LoVo (cell line): ENCODE results near the gene C3.

Experiments
- DNase-seq: peaks from one replicate; pipeline ENCODE4 v3.0.0-alpha.2; 2016; ENCODE audit warnings: low spot score

Gene C3

DNA sequence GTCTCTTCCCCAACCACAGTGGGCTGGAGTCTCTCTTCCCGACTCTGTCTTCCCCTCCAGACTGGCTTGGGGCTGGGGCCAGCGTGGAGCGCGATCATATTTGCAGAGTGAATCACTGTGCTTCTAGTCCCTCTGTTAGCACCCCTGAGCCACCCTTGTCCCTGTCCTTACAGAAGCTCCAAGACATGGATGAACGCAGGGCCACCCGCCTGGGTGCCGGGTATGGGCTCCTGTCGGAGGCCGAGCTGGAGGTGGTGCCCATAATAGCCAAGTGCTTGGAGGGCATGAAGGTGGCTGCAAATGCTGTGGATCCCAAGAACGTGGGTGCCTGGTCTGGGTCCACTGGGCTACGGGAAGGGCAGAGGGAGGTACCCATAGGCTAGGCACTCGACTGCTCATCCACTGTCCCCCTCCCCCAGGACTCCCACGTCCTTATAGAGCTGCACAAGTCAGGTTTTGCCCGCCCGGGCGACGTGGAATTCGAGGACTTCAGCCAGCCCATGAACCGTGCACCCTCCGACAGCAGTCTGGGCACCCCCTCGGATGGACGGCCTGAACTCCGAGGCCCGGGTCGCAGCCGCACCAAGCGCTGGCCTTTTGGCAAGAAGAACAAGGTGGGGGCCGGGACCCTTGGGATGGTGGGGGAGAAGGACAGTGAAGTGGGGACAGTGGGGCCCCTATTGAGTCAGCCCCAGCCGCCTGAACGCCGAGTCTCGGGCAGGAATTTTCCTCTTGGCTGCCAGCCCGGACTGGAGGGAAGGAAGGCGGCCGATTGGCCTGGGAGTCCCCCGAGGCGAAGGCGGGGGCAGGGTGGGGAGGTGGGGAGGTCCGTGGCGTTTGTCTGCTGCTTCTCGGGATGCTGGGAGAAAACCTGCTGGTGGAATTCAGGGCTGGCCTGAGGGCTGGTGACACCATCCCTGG is 24.2 kb upstream of the C3 start:
- DNase-seq = peak; percentile 70

GRCh38 chr19:6743714-6744380 is 23.4 kb upstream of the C3 start:
- no peak for DNase-seq

GRCh38 chr19:6743066-6743465 is 22.6 kb upstream of the C3 start:
- DNase-seq = no peak

DNA sequence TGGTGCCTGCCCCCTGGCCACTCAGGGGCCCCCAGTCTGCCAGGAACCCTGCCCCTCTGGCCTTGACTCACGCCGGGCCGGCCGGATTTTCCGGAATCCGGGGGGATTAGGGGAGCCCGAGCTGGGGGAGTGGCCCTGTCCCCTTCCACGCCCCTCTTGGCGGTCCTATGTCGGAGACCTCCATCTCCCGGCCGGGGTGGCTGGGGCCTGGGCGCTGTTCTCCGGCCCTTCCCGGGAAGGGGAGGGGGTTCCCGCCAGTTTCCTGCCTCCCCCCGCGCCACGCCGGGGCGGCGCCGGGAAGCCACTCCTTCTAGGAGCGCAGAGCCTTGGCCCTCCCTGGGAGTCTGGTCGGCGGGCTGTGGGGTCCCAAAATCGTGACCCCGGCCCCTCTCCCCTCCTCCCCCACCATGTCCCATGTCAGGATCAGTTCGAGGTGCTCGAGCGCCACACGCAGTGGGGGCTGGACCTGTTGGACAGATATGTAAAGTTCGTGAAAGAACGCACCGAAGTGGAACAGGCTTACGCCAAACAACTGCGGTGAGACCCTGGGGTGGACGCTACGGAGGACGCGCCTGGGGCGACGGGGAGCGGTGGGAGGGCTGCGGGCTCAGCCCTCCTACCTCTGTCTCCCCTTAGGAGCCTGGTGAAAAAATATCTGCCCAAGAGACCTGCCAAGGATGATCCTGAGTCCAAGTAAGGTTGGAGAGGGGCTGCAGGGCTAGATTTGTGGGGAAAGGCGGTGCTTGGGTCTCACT is 20.3 kb upstream of the C3 start:
- no peak for DNase-seq

DNA sequence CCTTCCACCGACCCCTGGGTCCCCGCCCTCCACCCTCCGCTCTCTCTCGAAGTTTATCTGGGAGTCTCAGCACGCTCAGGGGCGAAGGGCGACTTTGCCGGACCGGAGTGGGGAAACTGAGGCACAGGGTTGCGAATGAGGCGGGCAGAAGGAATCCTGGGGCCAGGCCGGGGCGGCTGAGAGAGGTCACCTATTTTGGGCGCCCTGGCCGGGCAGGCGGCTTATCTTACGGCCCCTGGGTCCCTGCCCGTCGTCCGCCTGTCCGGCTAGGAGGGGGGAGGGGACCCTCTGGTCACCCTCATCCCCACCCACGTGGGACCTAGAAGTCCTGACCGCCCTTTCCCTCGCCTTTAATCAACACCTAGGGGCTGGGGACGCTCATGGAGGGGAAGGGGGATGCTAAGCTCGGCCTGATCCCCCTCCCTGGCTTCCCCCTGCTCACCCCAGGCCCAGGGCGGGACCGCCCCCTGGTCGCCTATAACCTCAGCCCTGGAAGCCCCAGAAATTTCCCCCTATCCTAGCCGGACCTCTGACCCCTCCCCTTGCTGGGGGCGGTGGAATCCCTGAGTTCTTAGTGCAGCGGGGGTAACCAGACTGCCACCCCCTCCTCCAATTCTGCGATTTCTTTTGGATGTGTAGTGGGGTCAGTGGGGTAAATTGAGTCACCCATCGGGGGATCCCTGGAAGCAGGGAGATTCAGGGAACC is 19.6 kb upstream of the C3 start:
- no peak for DNase-seq

DNA sequence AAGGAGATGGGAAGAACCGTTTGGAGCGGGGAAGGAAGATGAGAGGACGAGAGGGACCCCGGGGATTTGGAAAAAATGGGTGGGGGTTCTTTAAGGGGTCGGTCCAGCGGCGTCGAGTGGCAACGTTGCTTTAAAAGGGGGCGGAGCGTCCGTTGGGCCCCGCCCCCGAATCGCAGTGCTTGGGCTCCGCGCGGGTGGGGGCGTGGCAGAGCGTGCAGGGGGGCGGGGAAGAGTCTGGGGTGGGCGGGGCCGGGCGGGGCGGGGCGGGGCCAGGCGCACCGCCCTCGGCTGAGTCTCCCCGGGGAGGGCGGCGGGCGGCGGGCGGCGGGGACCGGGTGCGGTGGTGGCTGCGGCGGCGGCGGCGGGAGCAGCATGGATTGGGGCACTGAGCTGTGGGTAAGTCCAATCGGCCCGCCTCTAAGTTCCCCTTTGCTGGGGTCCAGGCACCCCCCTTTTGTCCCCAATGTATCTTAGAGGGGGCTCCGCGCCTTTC is 19.0 kb upstream of the C3 start, which contains the start of gene TRIP10:
Gene TRIP10 (plus strand): TSS at position 291 of the 493 bp plus-strand sequence. CDS start 82 bp downstream, at position 373.
- peak; percentile 90 for DNase-seq

- DNase-seq = no peak
Observed at GRCh38 chr19:6738787-6739389, 18.4 kb upstream of the C3 start.

GRCh38 chr19:6737873-6738786 is 17.7 kb upstream of the C3 start:
- peak; percentile 83 for DNase-seq

DNA sequence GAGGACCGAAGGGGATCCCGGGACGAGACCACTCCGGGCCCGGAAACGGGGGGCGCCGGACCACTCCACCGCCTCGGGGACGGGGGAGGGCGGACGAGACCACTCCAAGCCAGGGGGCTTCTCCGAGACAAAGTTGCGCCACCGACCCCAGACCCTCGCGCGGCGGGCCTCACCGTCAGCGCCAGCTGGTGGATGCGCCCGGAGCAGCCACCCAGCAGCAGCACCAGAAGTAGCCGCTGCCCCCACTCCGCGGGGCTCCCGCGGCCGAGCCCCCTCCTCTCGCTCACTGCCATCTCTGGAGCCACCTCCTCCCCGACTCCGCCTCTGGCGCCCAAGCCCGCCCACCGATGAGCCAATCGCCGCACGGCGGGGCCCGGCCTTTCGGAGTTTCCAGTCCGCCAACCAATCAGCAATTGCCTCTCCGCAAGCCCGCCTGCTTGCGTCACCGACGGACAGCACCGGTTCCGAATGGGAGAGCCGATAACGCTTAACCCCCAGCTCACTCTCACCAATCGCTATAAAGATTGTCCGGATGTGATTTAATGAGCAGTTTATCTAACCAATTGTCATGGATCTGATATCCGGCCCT is 16.9 kb upstream of the C3 start, which contains the start of gene GPR108:
Gene GPR108 (minus strand): TSS at position 297 of the 589 bp plus-strand sequence. CDS start 4 bp downstream, at position 293.
- DNase-seq = peak; percentile 99

DNA sequence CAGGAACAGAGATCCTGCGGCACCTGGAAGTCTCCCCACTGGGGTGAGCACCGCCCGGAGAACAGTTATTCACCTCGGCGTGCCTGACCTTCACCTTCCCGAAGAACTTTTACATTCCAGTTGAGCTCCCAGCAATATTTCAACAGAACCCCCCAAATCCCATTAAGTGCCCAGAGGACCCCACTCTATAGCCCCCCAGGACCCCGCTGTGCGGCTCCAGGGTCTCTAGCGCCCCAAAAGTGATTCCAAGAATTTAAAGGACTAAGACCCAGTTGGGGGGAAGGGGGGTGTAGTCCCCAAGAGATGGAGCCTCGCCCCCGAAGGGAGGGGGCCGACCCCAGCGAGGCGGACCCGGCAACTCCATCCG is 16.4 kb upstream of the C3 start:
- peak; percentile 37 for DNase-seq

DNA sequence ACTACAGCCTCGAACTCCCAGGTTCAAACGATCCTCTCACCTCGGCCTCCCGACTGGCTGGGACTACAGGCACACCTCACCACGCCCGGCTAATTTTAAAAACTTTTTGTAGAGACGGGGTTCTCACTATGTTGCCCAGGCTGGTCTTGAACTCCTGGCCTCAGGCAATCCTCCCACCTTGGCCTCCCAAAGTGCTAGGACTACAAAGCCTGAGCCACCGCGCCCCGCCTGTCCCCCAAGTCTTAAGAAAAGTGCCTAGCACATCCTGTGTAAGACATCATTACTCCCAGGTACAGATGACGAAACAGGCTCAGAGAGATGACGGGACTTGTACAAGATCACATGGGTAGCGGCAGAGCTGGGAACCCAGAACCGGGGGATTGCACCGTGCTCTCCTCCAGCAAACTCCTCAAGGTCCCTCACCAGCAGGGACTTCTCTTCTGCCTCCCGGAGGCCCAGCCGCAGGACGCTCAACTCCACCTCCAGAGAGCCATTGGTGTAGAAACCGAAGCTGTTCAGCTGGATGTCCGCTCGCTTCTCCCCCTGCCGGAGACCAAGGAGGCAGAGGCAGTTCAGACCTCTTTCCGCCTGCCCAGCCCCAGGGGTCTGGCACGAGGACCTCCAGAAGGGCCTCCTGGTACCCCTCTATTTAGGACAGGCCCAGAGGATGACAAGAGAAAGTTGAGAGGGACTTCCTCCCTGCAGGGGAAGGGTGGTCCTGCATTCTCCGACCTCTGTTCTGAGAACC is 15.9 kb upstream of the C3 start:
- DNase-seq = peak; percentile 82

GRCh38 chr19:6735181-6735911 is 14.9 kb upstream of the C3 start:
- no peak for DNase-seq

DNA sequence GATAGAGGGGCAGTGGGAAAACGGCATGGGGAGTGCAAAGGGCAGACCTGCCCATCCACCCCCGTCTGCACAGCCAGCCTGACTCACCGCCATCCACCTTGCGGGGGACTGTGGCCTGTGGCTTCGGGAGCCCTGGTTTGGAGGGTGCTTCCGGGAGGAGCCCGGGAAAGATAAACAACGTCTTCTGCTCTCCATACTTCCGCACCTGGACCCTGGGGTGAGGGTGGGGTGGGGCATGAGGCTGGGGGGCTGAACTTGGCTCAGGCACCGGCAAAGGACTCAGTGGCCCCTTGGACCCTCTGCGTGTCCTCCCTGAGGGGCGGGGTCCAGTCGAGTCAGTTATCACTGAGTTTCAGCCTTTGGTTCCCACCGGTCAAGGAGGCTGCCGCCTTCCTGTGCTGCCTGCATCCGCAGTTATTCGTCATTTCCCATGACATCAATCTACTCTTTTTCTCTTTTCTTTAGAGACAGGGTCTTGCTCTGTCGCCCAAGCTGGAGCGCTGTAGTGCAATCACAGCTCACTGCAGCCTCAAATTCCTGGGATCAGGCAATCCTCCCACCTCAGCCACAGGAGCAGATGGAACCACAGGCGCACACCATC is 13.7 kb upstream of the C3 start:
- no peak for DNase-seq

DNA sequence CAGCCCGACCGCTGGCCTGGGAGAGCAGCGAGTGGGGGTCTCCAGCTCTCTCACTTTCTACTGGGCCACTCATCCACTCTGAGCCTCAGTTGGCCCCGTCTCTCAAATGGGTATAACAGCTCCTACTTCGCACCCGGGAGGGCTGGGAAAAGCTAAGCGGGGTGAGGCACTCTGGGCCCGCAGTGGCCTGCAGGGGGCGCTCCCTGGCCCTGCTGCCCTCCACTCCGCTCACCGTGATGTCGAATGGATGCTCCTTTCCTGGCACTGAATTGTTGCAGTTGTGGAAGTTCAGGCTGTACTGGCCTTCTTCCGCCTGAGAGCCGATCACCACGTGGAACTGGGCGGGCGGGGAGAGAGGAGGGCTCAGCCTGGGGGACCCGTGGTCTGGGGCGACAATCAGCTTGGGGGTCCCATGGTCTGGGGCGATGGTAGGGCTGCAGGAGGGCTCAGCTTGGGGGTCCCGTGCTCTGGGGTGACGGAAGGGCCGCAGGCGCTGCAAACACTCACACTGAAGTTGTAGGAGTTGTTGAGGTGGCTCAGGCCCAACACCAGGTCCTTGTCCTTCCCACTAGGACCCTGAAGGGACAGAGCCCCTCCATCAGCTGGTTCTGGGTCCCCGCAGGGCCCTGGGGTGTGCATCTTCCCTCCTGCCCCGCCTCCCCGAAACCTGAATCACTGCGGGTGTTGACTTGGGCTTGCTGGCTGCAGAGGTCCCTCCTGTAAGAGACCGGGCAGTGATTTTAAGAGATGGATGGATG is 13.1 kb upstream of the C3 start:
- no peak for DNase-seq

GRCh38 chr19:6732803-6733337 is 12.4 kb upstream of the C3 start:
- DNase-seq = no peak

DNA sequence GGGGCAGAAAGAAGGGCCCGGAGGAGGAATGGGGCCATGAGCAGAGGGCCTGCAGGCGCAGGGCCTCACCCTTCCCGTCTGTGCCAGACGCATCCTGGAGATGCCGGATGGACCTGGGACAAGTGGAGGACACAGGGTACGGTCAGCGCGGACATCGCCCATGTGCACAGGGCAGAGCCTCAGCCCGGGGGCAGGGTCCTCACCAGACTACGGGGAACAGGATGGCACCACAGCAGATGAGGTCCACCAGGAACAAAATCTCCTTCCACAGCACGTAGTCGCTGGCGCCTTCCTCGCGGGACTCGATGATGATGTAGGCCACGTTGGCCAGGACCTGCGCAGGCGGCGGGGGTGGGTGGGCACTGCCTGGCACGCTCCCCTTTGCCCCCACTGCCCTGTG is 11.4 kb upstream of the C3 start:
- DNase-seq = no peak
